GM10248 (cell line): ENCODE data around the gene PRKCZ.

ENCODE experiments used
- CTCF ChIA-PET: fragments of 300-600 bp; sonication (Branson Sonifier 250); formaldehyde crosslinking; extraction: SDS; loops from one replicate; lab custom pipeline; 2021; ENCODE audit warnings: antibody characterized with exemption; lab: Yijun Ruan, JAX
- POLR2A ChIA-PET: fragments of 350-650 bp; sonication (Branson Sonifier 250); formaldehyde crosslinking; extraction: SDS; loops from one replicate; lab custom pipeline; 2020; ENCODE audit warnings: antibody characterized with exemption; lab: Yijun Ruan, JAX
- DNase-seq: peaks from one replicate; pipeline ENCODE4 v3.0.0; 2012; ENCODE audit errors: extremely low spot score
- CTCF ChIP-seq: IDR thresholded peaks from 2 replicates; pipeline ENCODE4 v1.5.1; 2012; ENCODE audit warnings: mild to moderate bottlenecking, low read depth; ENCODE audit errors: extremely low read depth, missing control alignments, control extremely low read depth

PRKCZ gene

GRCh38 chr1:2009101-2010053, 40.8 kb upstream of the PRKCZ start:
- no peak for TF ChIP-seq CTCF
- ChIA-PET CTCF (no interaction called here), POLR2A (no interaction called here)
- no peak for DNase-seq

- POLR2A ChIA-PET, result no interaction called here
Measured at GRCh38 chr1:2014181-2014580, 36.0 kb upstream of the PRKCZ start.

GRCh38 chr1:2014741-2015735, 35.2 kb upstream of the PRKCZ start:
- CTCF ChIA-PET, result no interaction called here
- no peak for DNase-seq
- TF ChIP-seq CTCF, result no peak
- POLR2A ChIA-PET, result no interaction called here

More at GRCh38 chr1:2014181-2014580, 36.0 kb upstream of the PRKCZ start:
- CTCF ChIA-PET, result no interaction called here
- TF ChIP-seq CTCF, result no peak
- DNase-seq, result no peak

GRCh38 chr1:2016123-2016522, 34.1 kb upstream of the PRKCZ start:
- DNase-seq, result no peak
- ChIA-PET CTCF (no interaction called here), POLR2A (no interaction called here)
- TF ChIP-seq CTCF, result no peak

GRCh38 chr1:2018217-2019171, 31.7 kb upstream of the PRKCZ start:
- ChIA-PET CTCF (no interaction called here), POLR2A (no interaction called here)
- TF ChIP-seq CTCF, result no peak
- DNase-seq, result no peak

GRCh38 chr1:2019172-2019543, 31.1 kb upstream of the PRKCZ start, which contains the start of gene GABRD:
Gene GABRD, plus strand, starts transcription at chr1:2019345. Its CDS starts 79 bp downstream, at chr1:2019424.
- ChIA-PET POLR2A (no interaction called here), CTCF (no interaction called here)
- DNase-seq, result no peak
- no peak for TF ChIP-seq CTCF
